Endothelial cell of umbilical vein (primary cell): Measurements from ENCODE around the gene C14orf93. TPM values are rescaled to one million over a fixed set of nuclear protein-coding genes. Genes with fewer than 3 reads are reported as not detected.

Experiments used
- BruUV-seq: library from RNA; stranded (reverse); fragments of 400-500 nt; replicated peaks from 2 replicates; lab custom pipeline; 2021; lab: Mats Ljungman, UMichigan
- CTCF ChIA-PET: fragments of 300-600, 350-600 bp; sonication (Branson Sonifier 250); formaldehyde crosslinking; loops from one replicate; lab custom pipeline; 2021; ENCODE audit warnings: antibody characterized with exemption, inconsistent platforms; lab: Charles Lee
- POLR2A ChIA-PET: fragments of 300-600, 350-600 bp; sonication (Branson Sonifier 250); formaldehyde crosslinking; loops from one replicate; lab custom pipeline; 2021; ENCODE audit warnings: antibody characterized with exemption, inconsistent platforms; lab: Charles Lee
- DNase-seq: peaks from one replicate; pipeline ENCODE4 v3.0.0-alpha.2; 2011; ENCODE audit warnings: low read depth, low spot score
- FAIRE-seq: peaks from 2 replicates; lab custom pipeline; 2011; peaks lifted over from hg19 to GRCh38; lab: Jason Lieb, UNC
- H2AFZ ChIP-seq: 2 replicates; pipeline ENCODE4 v1.6.0; 2012; ENCODE audit warnings: low read depth, low read length, control low read depth, inconsistent platforms
- H3K27ac ChIP-seq: 2 replicates; pipeline ENCODE4 v1.5.1; 2011; ENCODE audit warnings: low read depth, mild to moderate bottlenecking, control low read depth, low read length, moderate library complexity; ENCODE audit not compliant: insufficient read depth
- H3K27me3 ChIP-seq, 2 experiments: 2 replicates each; pipeline versions ENCODE4 v1.6.0 to v1.6.1; 2011; ENCODE audit warnings: low read length in 2 of 2, mixed read lengths in 1 of 2; ENCODE audit not compliant: control insufficient read depth in 2 of 2, insufficient read depth in 2 of 2
- H3K36me3 ChIP-seq, 2 experiments: 2 replicates in 1 of 2; 3 replicates in 1 of 2; pipeline ENCODE4 v1.5.1; 2011; ENCODE audit warnings: low read length in 2 of 2, mild to moderate bottlenecking in 1 of 2, moderate library complexity in 1 of 2; ENCODE audit not compliant: control insufficient read depth in 2 of 2, insufficient read depth in 2 of 2; ENCODE audit errors: extremely low read depth in 1 of 2
- H3K4me1 ChIP-seq: 3 replicates; pipeline ENCODE4 v1.5.1; 2011; ENCODE audit warnings: mild to moderate bottlenecking, low read length; ENCODE audit not compliant: control insufficient read depth, insufficient read depth; ENCODE audit errors: extremely low read depth
- H3K4me2 ChIP-seq: 2 replicates; pipeline ENCODE4 v1.6.1; 2011; ENCODE audit warnings: low read length, control low read depth, mixed read lengths; ENCODE audit not compliant: insufficient read depth
- H3K4me3 ChIP-seq, 3 experiments: fragments of 200-600 bp in 1 of 3; sonication (generic), shearing (Covaris generic) in 1 of 3; replicated peaks in 1 of 3; 2 replicates each; pipeline ENCODE4 v1.5.1; 2011 to 2016; ENCODE audit warnings: control low read depth in 3 of 3, low read length in 3 of 3, mild to moderate bottlenecking in 2 of 3, inconsistent platforms in 1 of 3, low read depth in 1 of 3, moderate library complexity in 1 of 3; ENCODE audit not compliant: insufficient read depth in 1 of 3
- H3K79me2 ChIP-seq: 2 replicates; pipeline ENCODE4 v1.6.0; 2012; ENCODE audit warnings: low read length, inconsistent platforms; ENCODE audit not compliant: control insufficient read depth, insufficient read depth
- H3K9ac ChIP-seq: replicated peaks from 2 replicates; pipeline ENCODE3; 2011; ENCODE audit warnings: low read length, control low read depth; ENCODE audit not compliant: insufficient read depth; ENCODE audit errors: extremely low read depth
- H3K9me1 ChIP-seq: replicated peaks from 3 replicates; pipeline ENCODE4 v1.6.0; 2011; ENCODE audit warnings: mild to moderate bottlenecking, low read length; ENCODE audit not compliant: control insufficient read depth, insufficient read depth; ENCODE audit errors: extremely low read depth
- H3K9me3 ChIP-seq: replicated peaks from 2 replicates; pipeline ENCODE4 v1.5.1; 2012; ENCODE audit warnings: low read length, inconsistent platforms; ENCODE audit not compliant: control insufficient read depth, insufficient read depth
- H4K20me1 ChIP-seq: replicated peaks from 2 replicates; pipeline ENCODE3; 2011; ENCODE audit warnings: mild to moderate bottlenecking, low read length; ENCODE audit not compliant: control insufficient read depth, insufficient read depth; ENCODE audit errors: extremely low read depth
- JUN ChIP-seq: IDR thresholded peaks from 2 replicates; pipeline ENCODE4 v1.6.1; 2011; ENCODE audit warnings: borderline replicate concordance, low read depth; ENCODE audit not compliant: insufficient read length, insufficient read depth
- MAX ChIP-seq: IDR thresholded peaks from 2 replicates; pipeline ENCODE4 v1.6.1; 2011; ENCODE audit not compliant: insufficient read depth, insufficient read length
- POLR2A ChIP-seq: IDR thresholded peaks from 2 replicates; pipeline ENCODE4 v1.6.1; 2012; ENCODE audit warnings: low read depth, mild to moderate bottlenecking, control low read depth, low read length
- dilution Hi-C: fragments of 300-500 bp; cut with MboI; formaldehyde crosslinking; loops from one replicate; pipeline ENCODE4 v1.15.0; 2019; ENCODE audit warnings: low sequenced_read_pairs; ENCODE audit not compliant: extremely low pct_ligation_motif_present
- intact Hi-C: fragments of 100-400 bp; cut with micrococcal nuclease; formaldehyde crosslinking; loops from one replicate; pipeline ENCODE4 v1.10.0; 2022
- polyA plus RNA-seq, 4 experiments: library from polyadenylated mRNA; depleted of rRNA in 3 of 4; stranded (reverse) in 3 of 4; unstranded in 1 of 4; fragments of >200 nt; gene quantifications; 2 replicates each; pipeline versions ENCODE4 v1.2.1 to v1.2.3, GENCODE V29; 2011 to 2012; ENCODE audit warnings: missing spikeins in 1 of 4
- total RNA-seq: library from RNA; stranded (reverse); gene quantifications from 2 replicates; pipeline ENCODE4 v1.2.3, GENCODE V29; 2021

C14orf93 gene
- total and polyA plus RNA-seq, 2 donors (not counting 3 experiments of a cell fraction or from before 2014, with no cell fraction given), result 7.1 to 9.2 TPM

DNA sequence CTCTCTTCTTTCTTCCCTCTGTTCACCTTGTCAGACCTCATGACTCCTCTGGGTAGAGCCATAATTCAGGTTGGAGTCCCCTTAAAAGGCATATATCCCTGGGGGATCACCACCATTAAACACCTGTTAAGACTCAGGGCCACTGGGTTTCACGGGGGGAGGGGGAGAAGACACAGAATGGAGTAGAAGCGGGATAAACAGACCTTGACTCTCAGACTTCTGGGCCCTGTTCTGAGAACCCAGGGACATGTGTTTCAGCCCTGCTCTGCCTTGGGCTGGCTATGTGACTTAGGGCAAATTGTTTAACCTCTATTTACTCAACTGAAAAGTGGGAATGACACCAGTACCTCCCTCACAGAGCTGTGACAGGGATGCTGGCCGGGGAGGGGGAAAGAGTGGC, 42.7 kb upstream of the C14orf93 start:
- Histone ChIP-seq H3K4me3 (no peak overlapping the region), H3K9me3 (no peaks in the 10 kb centered on the region), H3K27ac (no peak overlapping the region), H3K4me1 (peaks cover 9% of the 10 kb centered on the region), H3K4me2 (no peak overlapping the region), H2AFZ (no peak overlapping the region), H3K9me1 (no peaks in the 10 kb centered on the region), H3K9ac (no peak overlapping the region), H4K20me1 (no peaks in the 10 kb centered on the region), H3K79me2 (no peaks in the 10 kb centered on the region), H3K27me3 (no peaks in the 10 kb centered on the region), H3K36me3 (peaks cover 0 to 13% of the 10 kb centered on the region in 2 experiments)
- no TSS peak for BruUV-seq
- ChIA-PET CTCF (interaction anchor here (1.9 to 13.4 kb wide), 3 partner anchors 9 to 64 kb away, joined by 6 to 1071 read pairs (median 10); partner anchors contain the start of gene AJUBA), POLR2A (no interaction called here)
- intact Hi-C loops, result loop anchor here (10.0 kb wide), 1 partner anchor 228 kb away; the partner anchor contains the start of gene MRPL52
- no peak for DNase-seq
- FAIRE-seq, result no peak
- dilution Hi-C loops, result no loop called here
- TF ChIP-seq POLR2A, result no peak

- H3K27ac ChIP-seq, result no peak overlapping the region
- H3K36me3 ChIP-seq, result peaks cover 0 to 13% of the 10 kb centered on the region in 2 experiments
- H2AFZ ChIP-seq, result no peak overlapping the region
- no peaks in the 10 kb centered on the region for H3K27me3 ChIP-seq
- no peaks in the 10 kb centered on the region for H4K20me1 ChIP-seq
- CTCF ChIA-PET, result interaction anchor here (1.9 to 13.4 kb wide), 3 partner anchors 10 to 63 kb away, joined by 6 to 1071 read pairs (median 10); partner anchors contain the start of gene AJUBA
- DNase-seq, result no peak
- no peak overlapping the region for H3K4me2 ChIP-seq
- FAIRE-seq, result no peak
- H3K9me1 ChIP-seq, result no peaks in the 10 kb centered on the region
- no peaks in the 10 kb centered on the region for H3K9me3 ChIP-seq
- dilution Hi-C loops (no loop called here), intact Hi-C loops (loop anchor here (10.0 kb wide), 1 partner anchor 227 kb away; the partner anchor contains the start of gene MRPL52)
- no peak overlapping the region for H3K4me3 ChIP-seq
- H3K79me2 ChIP-seq, result no peaks in the 10 kb centered on the region
- TF ChIP-seq MAX (no peak), JUN (no peak)
- POLR2A ChIA-PET, result no interaction called here
- BruUV-seq, result no TSS peak
- H3K4me1 ChIP-seq, result peaks cover 14% of the 10 kb centered on the region
- no peak overlapping the region for H3K9ac ChIP-seq
These were observed 42.3 kb upstream of the C14orf93 start for GRCh38 chr14:23052182-23052623.
